Ammon's horn (tissue), 1 donor: ENCODE data around the gene PEAK1.
"Not testable (repeated sequence)": the region's sequence is repeated elsewhere in the genome, so short reads cannot be mapped to it uniquely, and the experiment has no call there.

Source experiments
- DNase-seq: peaks from one replicate; pipeline ENCODE4 v3.0.0-alpha.2; 2016; ENCODE audit warnings: low spot score

Gene PEAK1

DNA sequence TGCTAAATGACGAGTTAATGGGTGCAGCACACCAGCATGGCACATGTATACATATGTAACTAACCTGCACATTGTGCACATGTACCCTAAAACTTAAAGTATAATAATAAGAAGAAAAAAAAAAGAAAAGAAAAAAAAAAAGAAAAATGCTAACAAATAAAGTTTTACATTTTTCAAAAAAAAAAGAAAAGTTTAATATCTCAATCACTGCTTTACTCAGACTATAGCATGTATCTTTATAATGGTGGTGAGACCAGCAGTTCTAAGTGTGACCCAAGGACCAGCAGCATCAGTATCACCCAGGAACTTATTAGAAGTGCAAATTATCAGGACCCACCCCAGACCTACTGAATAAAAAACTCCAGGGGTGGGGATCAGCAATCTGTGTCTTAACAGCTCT, 243.8 kb downstream of the PEAK1 start:
- not testable (repeated sequence) for DNase-seq

DNA sequence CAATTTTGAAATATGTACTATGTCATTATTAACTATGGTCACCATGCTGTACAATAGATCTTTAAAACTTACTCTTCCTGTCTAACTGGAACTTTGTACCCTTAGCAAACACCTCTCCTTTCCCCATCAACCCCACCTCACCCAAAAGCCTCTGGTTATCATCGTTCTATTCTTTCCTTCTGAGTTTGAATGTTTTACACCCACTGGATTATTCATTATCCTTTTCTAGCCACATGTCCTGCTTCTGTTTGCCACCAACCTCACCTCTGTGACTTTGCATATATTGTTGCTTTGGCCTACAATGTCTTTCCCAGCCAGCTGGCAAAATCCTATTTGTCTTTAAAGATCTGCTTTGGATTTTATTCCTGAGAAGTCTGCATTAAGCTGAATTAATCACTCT, 246.4 kb downstream of the PEAK1 start:
- DNase-seq: no peak

DNA sequence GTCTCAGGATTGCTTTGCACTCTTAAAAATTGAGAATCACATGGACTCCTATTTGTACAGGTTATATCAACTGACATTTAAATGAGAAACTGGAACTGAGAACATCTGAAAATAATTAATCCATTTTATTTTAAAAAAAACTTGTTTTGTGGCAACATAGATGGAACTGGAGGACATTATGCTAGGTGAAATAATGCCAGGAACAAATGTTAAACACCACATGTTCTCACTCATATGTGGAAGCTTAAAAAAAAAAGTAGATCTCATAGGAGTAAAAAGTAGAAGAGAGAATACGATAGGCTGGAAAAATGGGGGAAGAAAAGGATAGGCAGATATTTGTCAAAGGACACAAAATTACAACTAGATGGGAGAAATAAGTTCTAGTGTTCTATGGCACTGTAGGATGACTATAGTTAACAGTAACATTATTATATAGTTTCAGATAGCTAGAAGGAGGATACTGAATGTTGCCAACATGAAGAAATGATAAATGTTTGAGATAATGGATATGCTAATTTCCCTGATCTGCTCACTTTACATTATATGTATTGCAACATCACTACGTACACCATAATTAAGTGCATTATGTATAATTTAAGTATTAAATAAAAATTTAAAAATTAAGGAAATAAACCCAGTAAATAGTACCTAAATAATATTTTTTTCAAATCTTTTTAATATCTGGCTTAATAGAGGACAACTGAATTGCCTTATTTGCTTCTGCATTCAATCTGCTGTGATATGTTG, 248.5 kb downstream of the PEAK1 start:
- DNase-seq: no peak

GRCh38 chr15:77168616-77169015, 251.3 kb downstream of the PEAK1 start:
- DNase-seq: no peak

DNA sequence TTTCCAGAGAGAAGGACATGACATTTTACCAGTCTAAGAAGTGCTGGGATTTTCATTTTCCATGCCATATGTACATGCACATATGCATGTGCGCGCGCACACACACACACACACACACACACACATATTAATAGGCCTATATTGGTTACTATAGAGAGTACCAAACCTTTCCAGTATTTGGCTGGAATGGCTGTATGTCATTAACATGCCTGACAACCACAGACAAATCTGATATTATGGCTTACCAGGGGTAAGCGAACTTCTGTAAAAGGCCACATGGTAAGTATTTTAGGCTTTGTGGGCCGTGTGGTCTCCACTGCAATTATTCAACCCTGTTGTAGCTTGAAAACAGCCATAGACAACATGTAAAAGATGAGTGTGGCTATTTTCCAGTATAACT, 251.8 kb downstream of the PEAK1 start:
- DNase-seq: no peak

GRCh38 chr15:77167406-77167805, 252.5 kb downstream of the PEAK1 start:
- no peak for DNase-seq

DNA sequence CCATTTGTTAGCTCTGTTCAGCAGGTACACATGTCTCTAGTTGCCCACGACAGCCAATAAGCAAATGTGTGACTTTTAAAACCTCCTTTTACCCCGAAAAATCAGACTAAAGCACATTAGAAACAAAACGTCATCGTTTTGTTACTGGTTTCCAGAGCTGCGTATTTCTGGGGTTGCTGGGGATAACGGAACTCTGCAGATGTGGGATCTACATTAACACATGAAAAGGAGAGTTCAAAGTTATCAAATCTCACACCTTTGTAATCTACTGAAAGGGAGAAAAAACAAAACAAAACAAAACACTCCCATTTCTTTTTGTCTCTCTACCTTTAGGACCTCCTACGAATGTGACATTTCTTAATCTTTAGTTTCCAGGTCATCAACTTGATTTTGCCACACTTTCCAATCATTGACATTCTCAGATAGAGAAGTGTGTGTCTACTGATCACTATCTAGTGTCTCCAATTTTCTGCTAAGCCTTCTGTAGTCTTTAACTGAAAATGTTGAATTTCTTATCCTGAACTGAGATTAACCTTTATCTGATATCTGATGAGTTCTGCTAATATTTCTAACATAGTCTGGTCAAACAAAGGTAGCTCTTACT, 256.0 kb downstream of the PEAK1 start:
- DNase-seq: no peak

DNA sequence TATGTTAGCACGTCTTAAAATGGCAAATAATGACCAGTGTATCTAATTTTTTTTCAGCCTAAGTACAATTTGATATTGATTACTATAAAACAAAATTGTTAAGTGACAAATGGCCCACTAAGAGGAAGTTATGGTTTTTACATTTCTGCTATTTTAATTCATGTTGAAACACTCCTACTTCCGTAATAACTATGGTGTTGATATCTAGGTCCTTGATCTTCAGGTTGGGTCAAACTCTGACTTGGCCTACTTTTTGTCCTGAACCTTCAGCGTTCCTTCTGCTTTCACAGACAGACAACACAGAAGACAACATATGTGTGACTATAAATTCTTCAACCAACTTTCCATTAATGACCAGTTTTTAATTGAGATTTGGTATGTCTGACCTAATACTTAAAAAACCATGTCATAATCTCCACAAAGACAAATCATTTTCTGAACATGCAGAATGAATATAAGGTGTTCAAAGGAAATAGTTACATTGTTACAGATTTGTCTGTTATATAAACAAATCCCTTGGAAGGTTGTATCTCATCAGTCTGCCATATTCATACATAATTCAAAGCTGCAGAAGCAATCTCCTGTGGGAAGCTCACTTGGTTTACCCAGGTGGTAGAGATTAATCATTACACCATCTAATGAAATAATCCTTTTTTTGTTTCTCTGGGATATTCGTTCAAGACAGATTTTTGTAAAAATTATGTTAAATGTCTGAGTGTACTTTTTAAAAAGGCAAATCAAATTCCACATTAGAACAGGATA, 256.9 kb downstream of the PEAK1 start:
- DNase-seq: no peak

DNA sequence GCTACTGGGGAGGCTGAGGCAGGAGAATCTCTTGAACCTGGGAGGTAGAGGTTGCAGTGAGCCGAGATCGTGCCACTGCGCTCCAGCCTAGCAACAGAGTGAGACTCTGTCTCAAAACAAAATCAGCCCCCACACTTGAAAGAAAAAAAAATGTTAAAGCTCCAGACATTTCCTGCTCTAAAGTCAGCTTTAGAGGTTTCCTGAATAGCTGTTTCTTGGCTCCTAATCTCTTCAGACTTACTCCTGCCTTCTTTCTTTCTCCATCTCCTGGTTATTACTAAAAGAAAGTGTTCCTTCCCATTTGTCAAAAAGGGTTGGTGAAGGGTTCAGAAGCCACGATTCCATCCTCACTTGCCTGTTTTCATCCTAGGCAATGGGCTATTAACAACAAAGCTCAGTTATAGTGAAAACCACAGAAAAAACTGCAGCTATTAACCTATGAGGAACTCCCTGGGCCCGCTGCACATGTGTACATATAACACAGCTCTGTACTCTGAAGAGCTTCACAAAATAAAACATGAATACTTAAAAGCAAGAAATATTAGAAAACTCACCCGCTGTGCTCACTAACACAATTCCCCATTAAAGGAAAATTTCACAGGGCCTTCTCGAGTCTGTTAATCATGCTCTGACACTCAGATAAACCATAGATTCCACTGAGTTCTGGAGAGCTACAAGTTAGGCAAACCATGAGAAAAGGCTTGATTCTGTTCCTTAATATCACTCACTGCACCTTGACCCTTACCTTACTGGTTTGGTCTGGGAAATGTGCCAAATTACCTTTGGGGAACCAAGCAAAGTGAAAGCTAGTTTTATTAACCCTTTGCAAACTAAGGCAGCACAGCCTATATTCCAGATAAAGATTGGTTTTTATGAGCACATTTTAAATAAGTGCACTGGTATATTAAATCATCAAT, 259.1 kb downstream of the PEAK1 start:
- no peak for DNase-seq

- DNase-seq: not testable (repeated sequence)
Observed at GRCh38 chr15:77156000-77156399, 263.9 kb downstream of the PEAK1 start.

- DNase-seq: no peak
Observed at GRCh38 chr15:77148191-77148590, 271.7 kb downstream of the PEAK1 start.

DNA sequence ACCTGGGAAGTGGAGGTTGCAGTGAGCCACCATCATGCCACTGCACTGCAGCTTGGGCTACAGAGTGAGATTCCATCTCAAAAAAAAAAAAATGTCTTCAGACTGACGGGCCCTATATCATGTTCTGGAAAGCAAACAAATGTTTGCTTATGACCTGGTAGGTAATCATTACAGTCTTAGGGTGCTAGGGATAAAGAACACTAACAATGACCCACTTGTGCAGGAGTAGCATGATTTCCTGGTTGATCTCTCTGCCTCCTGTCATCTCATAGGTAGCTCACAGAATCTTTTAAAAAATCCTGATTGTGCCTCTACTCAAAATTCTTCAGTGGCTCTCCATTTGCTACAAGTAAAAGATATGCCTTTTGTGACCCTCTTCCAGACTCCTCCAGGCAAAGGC, 274.5 kb downstream of the PEAK1 start:
- DNase-seq: no peak

- DNase-seq: no peak
Observed at GRCh38 chr15:77144492-77145070, 275.3 kb downstream of the PEAK1 start.

- no peak for DNase-seq
Observed at GRCh38 chr15:77144026-77144425, 275.9 kb downstream of the PEAK1 start.

GRCh38 chr15:77143616-77144015, 276.3 kb downstream of the PEAK1 start:
- DNase-seq: no peak

GRCh38 chr15:77143191-77143590, 276.7 kb downstream of the PEAK1 start:
- DNase-seq: no peak

DNA sequence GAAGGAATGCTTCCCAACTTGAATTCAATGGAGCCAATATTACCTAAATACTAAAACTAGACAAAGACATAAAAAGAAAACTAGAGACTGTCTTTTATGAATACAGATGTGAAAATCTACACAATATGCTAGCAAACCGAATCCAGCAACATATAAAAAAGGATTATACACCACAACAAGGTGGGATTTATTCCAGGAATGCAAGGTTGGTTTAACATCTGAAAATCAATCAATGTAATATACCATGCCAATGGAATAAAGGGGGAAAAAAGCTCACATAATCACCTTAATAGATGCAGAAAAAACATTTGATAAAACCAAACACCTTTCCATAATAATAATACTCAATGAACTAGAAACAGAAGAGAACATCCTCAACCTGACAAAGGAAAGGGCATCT, 279.7 kb downstream of the PEAK1 start:
- DNase-seq: no peak

DNA sequence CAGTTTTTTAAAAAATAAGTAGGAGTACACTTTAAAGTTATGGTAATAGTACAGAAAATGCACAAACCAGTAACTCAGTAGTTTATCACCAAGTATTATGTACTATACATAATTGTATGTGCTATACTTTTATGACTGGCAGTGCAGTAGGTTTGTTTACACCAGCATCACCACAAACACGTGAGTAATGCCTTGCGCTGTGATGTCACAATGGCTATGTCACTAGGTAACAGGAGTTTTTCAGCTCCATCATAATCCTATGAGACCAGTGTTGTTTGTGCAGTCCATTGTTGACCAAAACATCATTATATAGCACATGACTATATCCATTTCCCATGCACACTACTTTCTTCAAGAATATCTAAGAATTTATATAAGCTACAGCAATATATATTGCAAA, 280.6 kb downstream of the PEAK1 start:
- DNase-seq: no peak

- no peak for DNase-seq
Observed at GRCh38 chr15:77138167-77138522, 281.8 kb downstream of the PEAK1 start.

DNA sequence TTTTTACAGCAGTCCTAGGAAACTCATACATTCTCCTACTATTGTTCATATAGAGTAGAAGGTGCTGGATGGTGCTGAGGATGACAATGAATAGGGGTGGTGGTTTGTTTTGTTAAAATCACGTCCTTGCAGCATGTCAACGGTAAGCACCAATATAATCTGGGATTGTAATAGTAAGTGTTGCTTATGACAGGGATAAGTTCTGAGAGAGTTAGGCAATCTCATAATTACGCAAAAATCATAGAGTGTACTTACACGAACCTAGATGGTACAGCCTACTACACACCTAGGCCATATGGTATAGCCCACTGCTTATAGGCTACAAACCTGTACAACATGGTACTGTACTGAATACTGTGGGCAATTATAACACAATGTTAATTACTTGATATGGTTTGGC, 284.7 kb downstream of the PEAK1 start:
- DNase-seq: no peak

GRCh38 chr15:77130315-77130930, 289.5 kb downstream of the PEAK1 start:
- DNase-seq: no peak
